HFF-Myc (cell line): ENCODE results near the gene RAB36.

Experiments
- DNase-seq: peaks from one replicate; pipeline ENCODE4 v3.0.0-alpha.2; 2011; ENCODE audit warnings: low read depth; ENCODE audit errors: extremely low read depth
- H3K4me3 ChIP-seq: replicated peaks from 2 replicates; pipeline ENCODE4 v1.5.1; 2011; ENCODE audit warnings: low read depth, mild to moderate bottlenecking, control low read depth, low read length
- CTCF ChIP-seq: IDR thresholded peaks from 2 replicates; pipeline ENCODE4 v1.5.1; 2012; ENCODE audit warnings: mild to moderate bottlenecking, low read depth, low read length, control low read depth; ENCODE audit errors: missing control alignments

RAB36 gene

GRCh38 chr22:23200898-23201297, 55.6 kb downstream of the RAB36 start:
- no peak overlapping the region for H3K4me3 ChIP-seq
- DNase-seq: no peak
- TF ChIP-seq CTCF: no peak

- DNase-seq: no peak
- H3K4me3 ChIP-seq: no peak overlapping the region
- no peak for TF ChIP-seq CTCF
Observed at GRCh38 chr22:23202812-23203451, 57.7 kb downstream of the RAB36 start.

GRCh38 chr22:23203452-23204124, 58.3 kb downstream of the RAB36 start:
- TF ChIP-seq CTCF: no peak
- H3K4me3 ChIP-seq: no peak overlapping the region
- DNase-seq: no peak

GRCh38 chr22:23204125-23204488, 58.8 kb downstream of the RAB36 start:
- TF ChIP-seq CTCF: no peak
- no peak for DNase-seq
- no peak overlapping the region for H3K4me3 ChIP-seq

- DNase-seq: no peak
- TF ChIP-seq CTCF: no peak
- no peak overlapping the region for H3K4me3 ChIP-seq
Observed at GRCh38 chr22:23204541-23205157, 59.4 kb downstream of the RAB36 start.

GRCh38 chr22:23205339-23206049, 60.2 kb downstream of the RAB36 start:
- no peak for TF ChIP-seq CTCF
- no peak overlapping the region for H3K4me3 ChIP-seq
- DNase-seq: no peak
